HG03442 (cell line): ENCODE data around the gene ACOD1.
A peak's percentile ranks its signal among the peaks of the same experiment; 100 is the strongest.
"Not testable (repeated sequence)": the region's sequence is repeated elsewhere in the genome, so short reads cannot be mapped to it uniquely, and the experiment has no call there.

ENCODE experiments used
- ATAC-seq: cut with Tn5 transposase; IDR thresholded peaks from one replicate; pipeline ENCODE4 v1.9.1; 2021; ENCODE audit warnings: mild to moderate bottlenecking, moderate library complexity; ENCODE audit not compliant: unreplicated experiment

Gene ACOD1

GRCh38 chr13:76950101-76950500 is 1.8 kb downstream of the ACOD1 start:
- ATAC-seq = no peak

- no peak for ATAC-seq
Observed at GRCh38 chr13:76953968-76954367, 5.7 kb downstream of the ACOD1 start.

GRCh38 chr13:76954538-76954937 is 6.2 kb downstream of the ACOD1 start:
- no peak for ATAC-seq

- no peak for ATAC-seq
Observed at GRCh38 chr13:76955193-76955592, 6.9 kb downstream of the ACOD1 start.

GRCh38 chr13:76955661-76956060 is 7.3 kb downstream of the ACOD1 start:
- no peak for ATAC-seq

- no peak for ATAC-seq
Observed at GRCh38 chr13:76958841-76959432, 10.6 kb downstream of the ACOD1 start.

- ATAC-seq = not testable (repeated sequence)
Observed at GRCh38 chr13:76959734-76960133, 11.4 kb downstream of the ACOD1 start.

GRCh38 chr13:76965759-76966421 is 17.6 kb downstream of the ACOD1 start:
- ATAC-seq = no peak

- no peak for ATAC-seq
Observed at GRCh38 chr13:76967031-76967430, 18.7 kb downstream of the ACOD1 start.

- no peak for ATAC-seq
Observed at GRCh38 chr13:76968041-76968440, 19.7 kb downstream of the ACOD1 start.

GRCh38 chr13:76969488-76970365 is 21.4 kb downstream of the ACOD1 start:
- no peak for ATAC-seq

- peak; percentile 66 for ATAC-seq
Observed at GRCh38 chr13:76971215-76971614, 22.9 kb downstream of the ACOD1 start.

- ATAC-seq = no peak
Observed at GRCh38 chr13:76971851-76972829, 23.8 kb downstream of the ACOD1 start.

- ATAC-seq = no peak
Observed at GRCh38 chr13:76973920-76974617, 25.8 kb downstream of the ACOD1 start.

- no peak for ATAC-seq
Observed at GRCh38 chr13:76974618-76974975, 26.3 kb downstream of the ACOD1 start.

GRCh38 chr13:76975863-76976262 is 27.6 kb downstream of the ACOD1 start:
- ATAC-seq = no peak

- no peak for ATAC-seq
Observed at GRCh38 chr13:76976490-76976889, 28.2 kb downstream of the ACOD1 start.

GRCh38 chr13:76976929-76977328 is 28.6 kb downstream of the ACOD1 start:
- ATAC-seq = no peak

- ATAC-seq = peak; percentile 99
Observed at GRCh38 chr13:76980075-76980718, 31.9 kb downstream of the ACOD1 start.

GRCh38 chr13:76982061-76982460 is 33.8 kb downstream of the ACOD1 start:
- no peak for ATAC-seq
